HEK293 (cell line): Measurements from ENCODE around the gene CEP70.

Experiments used
- CTCF ChIA-PET: fragments of 350-600 bp; formaldehyde crosslinking; extraction: SDS; loops from one replicate; lab custom pipeline; 2021; ENCODE audit warnings: antibody characterized with exemption; lab: Yijun Ruan, JAX
- POLR2A ChIA-PET: fragments of 300-600 bp; formaldehyde crosslinking; extraction: SDS; loops from one replicate; lab custom pipeline; 2020; ENCODE audit warnings: antibody characterized with exemption, inconsistent platforms; lab: Yijun Ruan, JAX
- H3K27ac ChIP-seq: fragments of 200-500 bp; sonication (Bioruptor generic); 2 replicates; pipeline ENCODE4 v1.5.1; 2014; ENCODE audit warnings: low read depth, low read length, control low read depth, inconsistent platforms; ENCODE audit errors: extremely low read depth
- H3K36me3 ChIP-seq, 2 experiments: fragments of 200-500 bp in 1 of 2; sonication (Bioruptor generic) in 1 of 2; 1 replicate in 1 of 2; 2 replicates in 1 of 2; pipeline ENCODE4 v1.5.1; 2014 to 2017; ENCODE audit warnings: inconsistent platforms in 2 of 2, low read length in 2 of 2; ENCODE audit not compliant: control insufficient read depth in 2 of 2, insufficient read depth in 1 of 2
- H3K4me1 ChIP-seq: fragments of 200-500 bp; sonication (Bioruptor generic); 2 replicates; pipeline ENCODE4 v1.5.1; 2014; ENCODE audit warnings: mild to moderate bottlenecking, low read length, inconsistent platforms; ENCODE audit not compliant: control insufficient read depth, insufficient read depth
- H3K4me3 ChIP-seq: 2 replicates; pipeline ENCODE4 v1.5.1; 2011; ENCODE audit warnings: low read depth, mild to moderate bottlenecking, control low read depth, low read length, moderate library complexity
- H3K9me3 ChIP-seq: fragments of 200-500 bp; sonication (Bioruptor generic); 2 replicates; pipeline ENCODE4 v1.5.1; 2014; ENCODE audit warnings: low read depth, low read length, inconsistent platforms; ENCODE audit not compliant: control insufficient read depth, insufficient read depth
- EGR2 ChIP-seq: fragments of 450-650 bp; formaldehyde crosslinking; IDR thresholded peaks from 2 replicates; pipeline ENCODE4 v1.5.1; 2016; ENCODE audit warnings: low read depth, missing biosample characterization, missing genetic modification characterization
- GLI2 ChIP-seq: fragments of 450-650 bp; formaldehyde crosslinking; IDR thresholded peaks from 2 replicates; pipeline ENCODE4; 2017; ENCODE audit warnings: missing biosample characterization, missing genetic modification characterization, low read depth, borderline replicate concordance
- KLF7 ChIP-seq: fragments of 450-650 bp; formaldehyde crosslinking; IDR thresholded peaks from 2 replicates; pipeline ENCODE4 v1.5.1; 2016; ENCODE audit warnings: missing biosample characterization, missing genetic modification characterization, borderline replicate concordance
- MEIS1 ChIP-seq: sonication (generic); formaldehyde crosslinking; IDR thresholded peaks from 2 replicates; pipeline ENCODE4 v1.8.1; 2022; ENCODE audit warnings: missing genetic modification reagents, mild to moderate bottlenecking, borderline replicate concordance
- TRIM28 ChIP-seq: IDR thresholded peaks from 2 replicates; pipeline ENCODE4 v1.6.1; 2011; ENCODE audit warnings: low read length, control low read depth, borderline replicate concordance
- ZFHX2 ChIP-seq: fragments of 450-650 bp; formaldehyde crosslinking; conservative IDR thresholded peaks from 2 replicates; pipeline ENCODE4 v1.5.1; 2016; ENCODE audit warnings: missing biosample characterization, missing genetic modification characterization
- ZNF132 ChIP-seq: fragments of 450-650 bp; formaldehyde crosslinking; IDR thresholded peaks from 2 replicates; pipeline ENCODE4 v1.5.1; 2017; ENCODE audit warnings: missing biosample characterization, missing genetic modification characterization, borderline replicate concordance
- ZNF426 ChIP-seq: fragments of 450-650 bp; formaldehyde crosslinking; IDR thresholded peaks from 2 replicates; pipeline ENCODE4 v1.5.1; 2017; ENCODE audit warnings: missing biosample characterization, missing genetic modification characterization, mild to moderate bottlenecking, inconsistent platforms, moderate library complexity
- ZNF510 ChIP-seq: fragments of 450-650 bp; formaldehyde crosslinking; IDR thresholded peaks from 2 replicates; pipeline ENCODE4 v1.5.1; 2018; ENCODE audit warnings: mild to moderate bottlenecking, missing genetic modification characterization, missing biosample characterization; ENCODE audit not compliant: insufficient replicate concordance
- ZNF549 ChIP-seq: fragments of 450-650 bp; IDR thresholded peaks from 2 replicates; pipeline ENCODE4 v1.5.1; 2018; ENCODE audit warnings: missing biosample characterization, missing genetic modification characterization, mild to moderate bottlenecking, inconsistent platforms, moderate library complexity
- ZNF560 ChIP-seq: fragments of 450-650 bp; formaldehyde crosslinking; IDR thresholded peaks from 2 replicates; pipeline ENCODE4 v1.5.1; 2017; ENCODE audit warnings: missing biosample characterization, missing genetic modification characterization, borderline replicate concordance
- ZNF626 ChIP-seq: fragments of 450-650 bp; sonication (Bioruptor Pico); formaldehyde crosslinking; IDR thresholded peaks from 2 replicates; pipeline ENCODE4 v1.5.1; 2018; ENCODE audit warnings: missing biosample characterization, missing genetic modification characterization, inconsistent platforms
- ZNF664 ChIP-seq: fragments of 450-650 bp; formaldehyde crosslinking; IDR thresholded peaks from 2 replicates; pipeline ENCODE4 v1.5.1; 2016; ENCODE audit warnings: missing biosample characterization, missing genetic modification characterization
- ZNF791 ChIP-seq: fragments of 450-650 bp; formaldehyde crosslinking; IDR thresholded peaks from 2 replicates; pipeline ENCODE4 v1.5.1; 2016; ENCODE audit warnings: missing biosample characterization, missing genetic modification characterization
- ZNF843 ChIP-seq: fragments of 450-650 bp; formaldehyde crosslinking; IDR thresholded peaks from 2 replicates; pipeline ENCODE4 v1.5.1; 2016; ENCODE audit warnings: missing biosample characterization, missing genetic modification characterization
- TF ChIP-seq, protein P1 (sequence below): fragments of 450-650 bp; formaldehyde crosslinking; IDR thresholded peaks from 2 replicates; pipeline ENCODE4 v1.5.1; 2016; ENCODE audit warnings: missing biosample characterization, missing genetic modification characterization
- TF ChIP-seq, protein P2 (sequence below): fragments of 450-650 bp; formaldehyde crosslinking; IDR thresholded peaks from 2 replicates; pipeline ENCODE4 v1.5.1; 2017; ENCODE audit warnings: missing biosample characterization, missing genetic modification characterization
- TF ChIP-seq, protein P3 (sequence below): fragments of 450-650 bp; formaldehyde crosslinking; IDR thresholded peaks from 2 replicates; pipeline ENCODE4 v1.5.1; 2016; ENCODE audit warnings: missing biosample characterization, missing genetic modification characterization
- TF ChIP-seq, protein P4 (sequence below): fragments of 450-650 bp; formaldehyde crosslinking; IDR thresholded peaks from 2 replicates; pipeline ENCODE4 v1.5.1; 2016; ENCODE audit warnings: missing biosample characterization, missing genetic modification characterization
- TF ChIP-seq, protein P5 (sequence below): fragments of 450-650 bp; formaldehyde crosslinking; IDR thresholded peaks from 2 replicates; pipeline ENCODE4 v1.5.1; 2016; ENCODE audit warnings: missing biosample characterization, missing genetic modification characterization
- TF ChIP-seq, protein P6 (sequence below): IDR thresholded peaks from 2 replicates; pipeline ENCODE4 v1.6.1; 2011; ENCODE audit warnings: mild to moderate bottlenecking, low read depth, low read length, borderline replicate concordance

Gene CEP70

DNA sequence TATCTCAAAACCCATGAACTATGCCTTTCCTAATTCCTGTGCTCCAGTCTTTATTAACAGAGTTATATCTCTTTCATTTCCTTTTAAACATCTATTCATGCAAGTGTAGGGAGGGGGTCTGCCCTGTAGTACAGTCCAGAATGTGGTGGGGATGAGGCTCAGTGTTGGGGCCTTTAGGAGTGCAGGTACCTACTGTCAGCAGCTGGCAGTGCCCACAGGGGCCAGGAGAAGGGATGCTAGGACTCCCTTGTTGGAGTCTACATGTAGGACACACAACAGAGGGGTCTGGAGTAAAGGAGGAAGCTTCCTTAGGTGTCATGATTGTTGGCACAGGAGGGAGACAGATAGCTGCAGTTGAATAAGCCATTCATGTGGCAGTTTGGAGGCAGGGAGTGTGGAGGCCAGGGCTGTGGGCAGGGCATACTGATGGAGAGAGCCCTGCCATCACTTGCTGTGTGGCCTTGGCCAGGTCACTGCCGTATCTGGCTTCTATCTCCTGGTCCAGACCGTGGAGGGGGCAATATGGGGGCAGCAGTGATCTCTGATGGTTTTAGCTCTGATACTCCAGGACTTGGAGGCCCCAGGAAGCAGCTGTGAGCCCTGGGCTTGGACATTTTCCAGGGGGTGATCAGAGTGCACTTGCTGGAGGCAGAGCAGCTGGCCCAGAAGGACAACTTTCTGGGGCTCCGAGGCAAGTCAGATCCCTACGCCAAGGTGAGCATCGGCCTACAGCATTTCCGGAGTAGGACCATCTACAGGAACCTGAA is 130.2 kb downstream of the CEP70 start (continued):
- TF ChIP-seq, protein P1, sequence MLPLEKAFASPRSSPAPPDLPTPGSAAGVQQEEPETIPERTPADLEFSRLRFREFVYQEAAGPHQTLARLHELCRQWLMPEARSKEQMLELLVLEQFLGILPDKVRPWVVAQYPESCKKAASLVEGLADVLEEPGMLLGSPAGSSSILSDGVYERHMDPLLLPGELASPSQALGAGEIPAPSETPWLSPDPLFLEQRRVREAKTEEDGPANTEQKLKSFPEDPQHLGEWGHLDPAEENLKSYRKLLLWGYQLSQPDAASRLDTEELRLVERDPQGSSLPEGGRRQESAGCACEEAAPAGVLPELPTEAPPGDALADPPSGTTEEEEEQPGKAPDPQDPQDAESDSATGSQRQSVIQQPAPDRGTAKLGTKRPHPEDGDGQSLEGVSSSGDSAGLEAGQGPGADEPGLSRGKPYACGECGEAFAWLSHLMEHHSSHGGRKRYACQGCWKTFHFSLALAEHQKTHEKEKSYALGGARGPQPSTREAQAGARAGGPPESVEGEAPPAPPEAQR (tag by site-specific recombination), result no peak
- no peak for TF ChIP-seq TRIM28
- no peak for TF ChIP-seq ZNF426 (tag by site-specific recombination)
- TF ChIP-seq ZNF560 (tag by site-specific recombination), result no peak
- TF ChIP-seq, protein P2, sequence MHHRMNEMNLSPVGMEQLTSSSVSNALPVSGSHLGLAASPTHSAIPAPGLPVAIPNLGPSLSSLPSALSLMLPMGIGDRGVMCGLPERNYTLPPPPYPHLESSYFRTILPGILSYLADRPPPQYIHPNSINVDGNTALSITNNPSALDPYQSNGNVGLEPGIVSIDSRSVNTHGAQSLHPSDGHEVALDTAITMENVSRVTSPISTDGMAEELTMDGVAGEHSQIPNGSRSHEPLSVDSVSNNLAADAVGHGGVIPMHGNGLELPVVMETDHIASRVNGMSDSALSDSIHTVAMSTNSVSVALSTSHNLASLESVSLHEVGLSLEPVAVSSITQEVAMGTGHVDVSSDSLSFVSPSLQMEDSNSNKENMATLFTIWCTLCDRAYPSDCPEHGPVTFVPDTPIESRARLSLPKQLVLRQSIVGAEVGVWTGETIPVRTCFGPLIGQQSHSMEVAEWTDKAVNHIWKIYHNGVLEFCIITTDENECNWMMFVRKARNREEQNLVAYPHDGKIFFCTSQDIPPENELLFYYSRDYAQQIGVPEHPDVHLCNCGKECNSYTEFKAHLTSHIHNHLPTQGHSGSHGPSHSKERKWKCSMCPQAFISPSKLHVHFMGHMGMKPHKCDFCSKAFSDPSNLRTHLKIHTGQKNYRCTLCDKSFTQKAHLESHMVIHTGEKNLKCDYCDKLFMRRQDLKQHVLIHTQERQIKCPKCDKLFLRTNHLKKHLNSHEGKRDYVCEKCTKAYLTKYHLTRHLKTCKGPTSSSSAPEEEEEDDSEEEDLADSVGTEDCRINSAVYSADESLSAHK (tag by site-specific recombination), result no peak
- TF ChIP-seq ZNF132, result no peak
- TF ChIP-seq ZNF626 (tag by site-specific recombination), result no peak
- TF ChIP-seq, protein P3, sequence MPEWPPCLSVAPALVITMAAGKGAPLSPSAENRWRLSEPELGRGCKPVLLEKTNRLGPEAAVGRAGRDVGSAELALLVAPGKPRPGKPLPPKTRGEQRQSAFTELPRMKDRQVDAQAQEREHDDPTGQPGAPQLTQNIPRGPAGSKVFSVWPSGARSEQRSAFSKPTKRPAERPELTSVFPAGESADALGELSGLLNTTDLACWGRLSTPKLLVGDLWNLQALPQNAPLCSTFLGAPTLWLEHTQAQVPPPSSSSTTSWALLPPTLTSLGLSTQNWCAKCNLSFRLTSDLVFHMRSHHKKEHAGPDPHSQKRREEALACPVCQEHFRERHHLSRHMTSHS (tag by site-specific recombination), result no peak
- no peak for TF ChIP-seq ZNF549

DNA sequence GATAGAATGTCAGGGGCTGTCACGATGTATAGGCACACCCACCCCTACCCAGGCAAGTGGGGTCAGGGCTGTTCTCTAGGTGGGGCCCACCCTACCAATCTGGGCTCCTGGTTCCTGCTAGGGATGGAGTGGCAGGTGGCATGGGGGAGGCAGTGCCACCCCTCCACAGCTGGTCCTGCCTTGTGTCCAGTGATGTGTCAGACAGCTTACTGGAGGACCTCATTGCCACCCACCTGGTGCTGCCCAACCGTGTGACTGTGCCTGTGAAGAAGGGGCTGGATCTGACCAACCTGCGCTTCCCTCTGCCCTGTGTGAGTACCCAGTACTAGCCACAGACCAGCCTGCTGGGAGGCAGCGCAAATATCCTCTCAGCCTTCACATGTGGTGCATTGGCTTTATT is 132.2 kb downstream of the CEP70 start:
- ChIA-PET POLR2A (no interaction called here), CTCF (interaction anchor here (1.1 kb wide), 1 partner anchor 13 kb away, joined by 4 read pairs; no protein-coding TSS in a partner anchor)
- Histone ChIP-seq H3K9me3 (no peaks in the 10 kb centered on the region), H3K27ac (no peak overlapping the region), H3K4me1 (no peaks in the 10 kb centered on the region), H3K4me3 (no peak overlapping the region), H3K36me3 (no peaks in the 10 kb centered on the region)
- no peak for TF ChIP-seq GLI2 (tag by site-specific recombination)
- TF ChIP-seq ZNF664 (tag by site-specific recombination), result no peak
- TF ChIP-seq EGR2 (tag by site-specific recombination), result peak; percentile 46; the same call in 1 of the 2 replicates
- no peak for TF ChIP-seq ZNF791 (tag by site-specific recombination)
- TF ChIP-seq, protein P4, sequence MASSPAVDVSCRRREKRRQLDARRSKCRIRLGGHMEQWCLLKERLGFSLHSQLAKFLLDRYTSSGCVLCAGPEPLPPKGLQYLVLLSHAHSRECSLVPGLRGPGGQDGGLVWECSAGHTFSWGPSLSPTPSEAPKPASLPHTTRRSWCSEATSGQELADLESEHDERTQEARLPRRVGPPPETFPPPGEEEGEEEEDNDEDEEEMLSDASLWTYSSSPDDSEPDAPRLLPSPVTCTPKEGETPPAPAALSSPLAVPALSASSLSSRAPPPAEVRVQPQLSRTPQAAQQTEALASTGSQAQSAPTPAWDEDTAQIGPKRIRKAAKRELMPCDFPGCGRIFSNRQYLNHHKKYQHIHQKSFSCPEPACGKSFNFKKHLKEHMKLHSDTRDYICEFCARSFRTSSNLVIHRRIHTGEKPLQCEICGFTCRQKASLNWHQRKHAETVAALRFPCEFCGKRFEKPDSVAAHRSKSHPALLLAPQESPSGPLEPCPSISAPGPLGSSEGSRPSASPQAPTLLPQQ (tag by site-specific recombination), result 0 out of 2 replicates have a peak, but pooled peaks have one; percentile 26
- TF ChIP-seq, protein P5, sequence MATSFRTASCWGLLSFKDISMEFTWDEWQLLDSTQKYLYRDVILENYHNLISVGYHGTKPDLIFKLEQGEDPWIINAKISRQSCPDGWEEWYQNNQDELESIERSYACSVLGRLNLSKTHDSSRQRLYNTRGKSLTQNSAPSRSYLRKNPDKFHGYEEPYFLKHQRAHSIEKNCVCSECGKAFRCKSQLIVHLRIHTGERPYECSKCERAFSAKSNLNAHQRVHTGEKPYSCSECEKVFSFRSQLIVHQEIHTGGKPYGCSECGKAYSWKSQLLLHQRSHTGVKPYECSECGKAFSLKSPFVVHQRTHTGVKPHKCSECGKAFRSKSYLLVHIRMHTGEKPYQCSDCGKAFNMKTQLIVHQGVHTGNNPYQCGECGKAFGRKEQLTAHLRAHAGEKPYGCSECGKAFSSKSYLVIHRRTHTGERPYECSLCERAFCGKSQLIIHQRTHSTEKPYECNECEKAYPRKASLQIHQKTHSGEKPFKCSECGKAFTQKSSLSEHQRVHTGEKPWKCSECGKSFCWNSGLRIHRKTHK, result no peak
- TF ChIP-seq ZNF843 (tag by site-specific recombination), result no peak
- TF ChIP-seq, protein P6, sequence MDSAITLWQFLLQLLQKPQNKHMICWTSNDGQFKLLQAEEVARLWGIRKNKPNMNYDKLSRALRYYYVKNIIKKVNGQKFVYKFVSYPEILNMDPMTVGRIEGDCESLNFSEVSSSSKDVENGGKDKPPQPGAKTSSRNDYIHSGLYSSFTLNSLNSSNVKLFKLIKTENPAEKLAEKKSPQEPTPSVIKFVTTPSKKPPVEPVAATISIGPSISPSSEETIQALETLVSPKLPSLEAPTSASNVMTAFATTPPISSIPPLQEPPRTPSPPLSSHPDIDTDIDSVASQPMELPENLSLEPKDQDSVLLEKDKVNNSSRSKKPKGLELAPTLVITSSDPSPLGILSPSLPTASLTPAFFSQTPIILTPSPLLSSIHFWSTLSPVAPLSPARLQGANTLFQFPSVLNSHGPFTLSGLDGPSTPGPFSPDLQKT, result no peak
- peak; percentile 30 for TF ChIP-seq ZFHX2 (tag by site-specific recombination)
- TF ChIP-seq KLF7 (tag by site-specific recombination), result no peak
- no peak for TF ChIP-seq ZNF510 (tag by site-specific recombination)
- no peak for TF ChIP-seq MEIS1 (CRISPR knock-in tag)
- no peak for TF ChIP-seq ZNF560 (tag by site-specific recombination)
